ENCODE data around the gene OR5V1.
A peak's percentile ranks its signal among the peaks of the same experiment; 100 is the strongest.
"Not testable (repeated sequence)": the region's sequence is repeated elsewhere in the genome, so short reads cannot be mapped to it uniquely, and the experiment has no call there.

Gene OR5V1

GRCh38 chr6:29368765-29369164 lies at the start of gene OR5V1:
TSS of gene OR5V1 (minus strand) at chr6:29368865. CDS start at chr6:29356195, 12,670 bp downstream.
- in situ Hi-C loops (cut with HindIII; ENCODE audit: low pct_unique_long_range_greater_than_20kb, low sequenced_read_pairs): no loop called here
- no peak for TF ChIP-seq JUND (IDR thresholded peaks at IDR 0.05; ENCODE audit: low read depth)
- DNase-seq (ENCODE audit: low read depth in 1 of 2, low spot score in 1 of 2): no peak

DNA sequence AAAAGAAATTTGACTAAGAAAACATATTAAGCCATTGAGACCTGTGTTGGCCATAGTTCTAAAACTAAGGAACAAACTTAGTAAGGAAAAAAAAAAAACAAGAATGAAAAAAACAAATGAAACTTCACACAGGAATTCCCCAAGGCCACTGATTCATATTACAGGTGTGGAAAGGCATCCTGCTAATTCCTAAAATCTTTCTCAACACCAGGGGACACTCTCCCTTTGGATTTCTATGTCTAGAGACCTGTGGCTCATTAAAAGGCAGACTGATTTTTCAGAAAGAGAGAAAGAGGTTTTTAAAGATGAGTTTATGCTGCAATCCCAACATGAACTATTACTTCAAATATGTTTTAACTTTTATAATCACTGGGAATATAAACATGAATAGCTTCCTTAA lies 45.9 kb upstream of the OR5V1 start, which contains the start of gene OR12D1:
OR12D1 (plus strand) TSS at position 341 of the 400 bp plus-strand sequence.
- in situ Hi-C loops (cut with HindIII; ENCODE audit: low pct_unique_long_range_greater_than_20kb, low sequenced_read_pairs): no loop called here
- DNase-seq (ENCODE audit: low read depth in 1 of 2, low spot score in 1 of 2): peak in 1 of 2 experiments; percentile 31

DNA sequence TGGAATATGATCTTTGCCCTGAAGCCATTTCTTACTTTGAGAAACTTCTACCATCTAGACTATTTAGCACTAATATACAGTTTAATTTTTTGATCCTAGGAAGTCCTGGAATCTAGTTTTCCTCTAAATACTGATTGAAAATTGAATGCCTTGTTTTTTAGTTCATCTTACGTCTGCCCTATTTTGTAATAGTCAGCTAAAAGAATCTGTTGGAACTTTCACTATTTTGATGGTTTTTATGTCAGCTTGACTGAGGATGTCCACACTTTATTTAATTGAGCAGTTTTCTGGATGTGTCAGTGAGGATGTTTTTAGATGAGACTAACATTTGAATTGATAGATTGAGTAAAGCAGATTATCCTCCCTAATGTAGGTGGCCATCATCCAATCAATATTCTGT lies 35.1 kb upstream of the OR5V1 start:
- TF ChIP-seq JUND (IDR thresholded peaks at IDR 0.05; ENCODE audit: low read depth): no peak
- in situ Hi-C loops (cut with HindIII; ENCODE audit: low pct_unique_long_range_greater_than_20kb, low sequenced_read_pairs): no loop called here
- no peak for DNase-seq (ENCODE audit: low read depth in 1 of 2, low spot score in 1 of 2)

More for the DNA sequence above, 45.9 kb upstream of the OR5V1 start, which contains the start of gene OR12D1:
- no peak for TF ChIP-seq JUND (IDR thresholded peaks at IDR 0.05; ENCODE audit: low read depth)

- no peak for DNase-seq (ENCODE audit: low read depth in 1 of 2, low spot score in 1 of 2)
- no peak for TF ChIP-seq JUND (IDR thresholded peaks at IDR 0.05; ENCODE audit: low read depth)
- in situ Hi-C loops (cut with HindIII; ENCODE audit: low pct_unique_long_range_greater_than_20kb, low sequenced_read_pairs): no loop called here
These were observed 30.9 kb upstream of the OR5V1 start for GRCh38 chr6:29399525-29399924.

DNA sequence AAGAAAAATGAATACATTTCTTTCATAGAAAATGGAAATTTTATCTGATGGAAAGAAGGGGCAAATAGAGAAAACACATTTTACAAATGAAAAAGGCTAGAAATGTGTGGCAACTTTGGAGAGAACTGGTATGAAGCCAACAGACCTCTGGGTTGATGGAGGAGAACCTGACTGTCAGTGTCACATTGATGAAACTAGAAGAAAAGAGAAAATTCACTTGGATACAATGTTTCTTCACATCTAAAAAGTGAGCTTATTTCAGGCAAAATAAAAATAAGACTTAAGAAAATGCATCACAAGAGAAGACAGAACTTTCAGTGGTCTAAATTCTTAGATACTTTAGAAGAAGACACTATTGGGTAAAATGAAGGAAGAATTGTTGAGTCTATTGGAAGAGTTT lies 26.7 kb upstream of the OR5V1 start, which contains the start of gene OR12D2:
OR12D2 (plus strand) TSS at position 301 of the 400 bp plus-strand sequence. CDS start 1,069 bp downstream, outside the sequence.
- in situ Hi-C loops (cut with HindIII; ENCODE audit: low pct_unique_long_range_greater_than_20kb, low sequenced_read_pairs): no loop called here
- TF ChIP-seq JUND (IDR thresholded peaks at IDR 0.05; ENCODE audit: low read depth): no peak
- no peak for DNase-seq (ENCODE audit: low read depth in 1 of 2, low spot score in 1 of 2)

GRCh38 chr6:29388533-29388932 lies 19.9 kb upstream of the OR5V1 start:
- DNase-seq (ENCODE audit: low read depth in 1 of 2, low spot score in 1 of 2): no peak
- in situ Hi-C loops (cut with HindIII; ENCODE audit: low pct_unique_long_range_greater_than_20kb, low sequenced_read_pairs): no loop called here
- TF ChIP-seq JUND (IDR thresholded peaks at IDR 0.05; ENCODE audit: low read depth): no peak

DNA sequence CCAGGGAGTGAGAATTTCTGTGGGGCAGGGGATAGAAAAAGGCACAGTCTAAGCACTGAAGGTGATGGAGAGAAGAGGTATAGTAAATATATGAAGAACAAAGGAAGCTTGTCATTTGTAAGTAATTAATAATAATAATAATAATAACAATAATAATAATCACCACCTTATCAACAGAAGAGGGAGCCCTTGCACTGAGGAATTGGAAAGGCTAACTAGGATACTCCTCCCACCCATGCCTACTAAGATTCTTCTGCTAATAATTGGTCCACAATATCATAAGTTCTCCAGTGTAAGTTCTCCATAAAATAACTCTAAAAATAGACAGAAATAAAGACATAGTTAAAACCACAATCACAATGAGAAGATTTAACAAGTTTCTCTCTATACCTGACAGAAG lies 7.3 kb upstream of the OR5V1 start:
- in situ Hi-C loops (cut with HindIII; ENCODE audit: low pct_unique_long_range_greater_than_20kb, low sequenced_read_pairs): no loop called here
- no peak for TF ChIP-seq JUND (IDR thresholded peaks at IDR 0.05; ENCODE audit: low read depth)

DNA sequence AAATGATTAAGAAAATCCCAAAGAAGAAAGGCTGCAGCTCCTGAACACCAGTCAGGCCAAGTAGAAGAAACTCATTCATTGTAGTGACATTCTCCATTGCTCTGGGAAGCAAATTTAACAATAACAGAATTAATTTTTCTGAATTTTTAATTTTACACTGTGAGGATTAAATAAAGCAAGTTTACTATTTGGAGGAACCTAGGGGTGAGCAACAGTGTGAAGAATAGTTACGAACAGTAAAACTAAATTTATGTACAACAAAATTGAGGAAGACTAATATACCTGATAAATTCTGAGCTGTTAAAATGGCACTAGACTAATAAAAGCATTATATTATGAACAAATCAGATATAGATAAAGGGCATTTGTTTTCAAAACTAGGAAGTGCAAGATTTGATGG lies 6.5 kb upstream of the OR5V1 start, which contains the start of gene OR12D3:
OR12D3 (minus strand) TSS at position 101 of the 400 bp plus-strand sequence; CDS start at position 97, 4 bp downstream.
- no peak for DNase-seq (ENCODE audit: low read depth in 1 of 2, low spot score in 1 of 2)
- no peak for TF ChIP-seq JUND (IDR thresholded peaks at IDR 0.05; ENCODE audit: low read depth)
- in situ Hi-C loops (cut with HindIII; ENCODE audit: low pct_unique_long_range_greater_than_20kb, low sequenced_read_pairs): no loop called here

More for the DNA sequence above, 7.3 kb upstream of the OR5V1 start:
- DNase-seq (ENCODE audit: low read depth in 1 of 2, low spot score in 1 of 2): no peak

DNA sequence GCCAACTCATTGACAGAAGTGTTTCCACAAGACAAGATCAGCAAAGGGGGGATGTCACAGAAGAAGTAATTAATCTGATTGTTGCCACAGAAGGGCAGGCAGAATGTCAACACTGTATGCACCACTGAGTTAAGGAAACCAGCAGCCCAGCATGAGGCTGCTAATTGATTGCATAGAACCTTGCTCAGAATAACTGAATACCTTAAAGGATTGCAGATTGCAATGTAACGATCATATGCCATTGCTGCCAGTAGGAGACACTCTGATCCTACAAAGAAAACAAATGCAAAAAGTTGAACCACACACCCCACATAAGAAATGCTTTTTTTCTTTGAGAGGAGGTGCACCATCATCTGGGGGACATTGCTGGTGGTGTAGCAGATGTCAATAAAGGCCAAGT lies 13.1 kb downstream of the OR5V1 start:
- TF ChIP-seq JUND (IDR thresholded peaks at IDR 0.05; ENCODE audit: low read depth): no peak
- no peak for DNase-seq (ENCODE audit: low read depth in 1 of 2, low spot score in 1 of 2)
- in situ Hi-C loops (cut with HindIII; ENCODE audit: low pct_unique_long_range_greater_than_20kb, low sequenced_read_pairs): no loop called here

- in situ Hi-C loops (cut with HindIII; ENCODE audit: low pct_unique_long_range_greater_than_20kb, low sequenced_read_pairs): no loop called here
- TF ChIP-seq JUND (IDR thresholded peaks at IDR 0.05; ENCODE audit: low read depth): no peak
- no peak for DNase-seq (ENCODE audit: low read depth in 1 of 2, low spot score in 1 of 2)
These were observed 13.7 kb downstream of the OR5V1 start for GRCh38 chr6:29354980-29355379.

DNA sequence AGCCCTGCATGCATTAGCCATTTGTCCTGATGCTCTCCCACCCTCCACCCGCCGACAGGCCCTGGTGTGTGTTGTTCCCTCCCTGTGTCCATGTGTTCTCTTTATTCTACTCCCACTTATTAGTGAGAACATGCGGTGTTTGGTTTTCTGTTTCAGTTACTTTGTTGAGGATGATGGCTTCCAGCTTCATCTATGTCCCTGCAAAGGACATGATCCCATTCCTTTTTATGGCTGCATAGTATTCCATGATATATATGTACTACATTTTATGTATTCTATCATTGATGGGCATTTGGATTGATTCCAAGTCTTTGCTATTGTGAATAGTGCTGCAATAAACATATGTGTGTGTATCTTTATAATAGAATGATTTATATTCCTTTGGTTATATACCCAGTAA lies 19.3 kb downstream of the OR5V1 start:
- DNase-seq (ENCODE audit: low read depth in 1 of 2, low spot score in 1 of 2); in situ Hi-C loops (cut with HindIII; ENCODE audit: low pct_unique_long_range_greater_than_20kb, low sequenced_read_pairs): not testable (repeated sequence)

GRCh38 chr6:29345380-29345779 lies 23.3 kb downstream of the OR5V1 start:
- in situ Hi-C loops (cut with HindIII; ENCODE audit: low pct_unique_long_range_greater_than_20kb, low sequenced_read_pairs): no loop called here
- TF ChIP-seq JUND (IDR thresholded peaks at IDR 0.05; ENCODE audit: low read depth): no peak
- no peak for DNase-seq (ENCODE audit: low read depth in 1 of 2, low spot score in 1 of 2)

- no peak for DNase-seq (ENCODE audit: low read depth in 1 of 2, low spot score in 1 of 2)
- no peak for TF ChIP-seq JUND (IDR thresholded peaks at IDR 0.05; ENCODE audit: low read depth)
- in situ Hi-C loops (cut with HindIII; ENCODE audit: low pct_unique_long_range_greater_than_20kb, low sequenced_read_pairs): no loop called here
These were observed 32.4 kb downstream of the OR5V1 start for GRCh38 chr6:29336269-29336668.

DNA sequence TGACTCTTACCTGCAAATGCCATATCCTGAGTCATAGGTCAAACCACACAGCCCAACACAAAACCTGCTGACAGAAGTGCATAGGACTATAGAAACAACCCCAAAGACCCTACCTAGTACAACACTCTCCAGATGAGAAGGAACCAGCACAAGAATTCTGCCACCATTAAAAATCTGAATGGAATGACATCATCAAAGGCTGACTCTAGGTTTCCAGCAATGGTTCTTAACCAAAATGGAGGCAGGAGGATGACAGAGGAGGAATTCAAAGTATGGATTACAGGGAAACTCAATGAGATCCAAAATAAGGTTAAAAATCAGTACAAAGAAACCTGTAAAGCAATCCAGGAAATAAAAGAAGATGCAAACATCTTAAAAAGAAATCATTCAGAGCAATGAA lies 36.0 kb downstream of the OR5V1 start:
- DNase-seq (ENCODE audit: low read depth in 1 of 2, low spot score in 1 of 2): no peak
- TF ChIP-seq JUND (IDR thresholded peaks at IDR 0.05; ENCODE audit: low read depth): no peak
- in situ Hi-C loops (cut with HindIII; ENCODE audit: low pct_unique_long_range_greater_than_20kb, low sequenced_read_pairs): no loop called here
